ENCODE measurements around the gene MALL. TPM values are rescaled to one million over a fixed set of nuclear protein-coding genes. Genes with fewer than 3 reads are reported as not detected.
A peak's percentile ranks its signal among the peaks of the same experiment; 100 is the strongest.
"Not testable (repeated sequence)": the region's sequence is repeated elsewhere in the genome, so short reads cannot be mapped to it uniquely, and the experiment has no call there.

The MALL gene
- polyA plus RNA-seq, 3 donors: 13.4 to 13.6 (median 13.5) TPM

GRCh38 chr2:110101901-110102803, 13.5 kb downstream of the MALL start:
- no peak for DNase-seq (ENCODE audit: extremely low read depth in 1 of 11, low read depth in 9 of 11, low spot score in 4 of 11)

DNA sequence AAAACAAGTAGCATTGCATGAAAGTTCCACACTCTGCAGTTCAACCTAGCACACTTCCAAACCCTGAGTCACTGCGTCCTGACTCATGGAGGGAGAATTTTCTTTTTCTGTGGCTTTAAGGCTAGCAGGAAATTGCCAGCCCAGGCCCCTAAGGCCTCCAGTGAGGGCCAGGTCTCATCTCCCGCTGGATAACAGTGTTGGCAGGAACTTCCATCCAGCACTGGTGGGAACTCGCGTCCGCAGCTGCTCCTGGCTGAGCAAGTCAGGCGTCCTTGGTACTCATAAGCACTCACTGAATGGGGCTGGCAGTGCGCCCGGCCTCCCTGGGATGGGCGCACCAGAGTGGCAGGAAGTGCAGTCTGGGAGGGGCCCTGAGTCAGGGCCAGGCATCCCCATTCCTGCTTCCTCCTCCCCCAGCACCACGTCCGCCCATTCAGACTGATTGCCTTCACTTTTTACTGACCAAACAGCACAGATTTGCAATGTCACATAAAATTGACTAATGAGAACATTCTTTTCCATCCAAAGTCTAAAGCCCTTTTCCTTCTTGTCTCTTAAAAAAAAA, 14.3 kb downstream of the MALL start:
- DNase-seq (ENCODE audit: extremely low read depth in 1 of 11, low read depth in 9 of 11, low spot score in 4 of 11): peak in 8 of 11 donors; percentile 38 to 79 (median 64)

- not testable (repeated sequence) for DNase-seq (ENCODE audit: extremely low read depth in 1 of 11, low read depth in 9 of 11, low spot score in 4 of 11)
Observed at GRCh38 chr2:110100880-110101279, 14.7 kb downstream of the MALL start.

- DNase-seq (ENCODE audit: extremely low read depth in 1 of 11, low read depth in 9 of 11, low spot score in 4 of 11): no peak
Observed at GRCh38 chr2:110100480-110100879, 15.1 kb downstream of the MALL start.

DNA sequence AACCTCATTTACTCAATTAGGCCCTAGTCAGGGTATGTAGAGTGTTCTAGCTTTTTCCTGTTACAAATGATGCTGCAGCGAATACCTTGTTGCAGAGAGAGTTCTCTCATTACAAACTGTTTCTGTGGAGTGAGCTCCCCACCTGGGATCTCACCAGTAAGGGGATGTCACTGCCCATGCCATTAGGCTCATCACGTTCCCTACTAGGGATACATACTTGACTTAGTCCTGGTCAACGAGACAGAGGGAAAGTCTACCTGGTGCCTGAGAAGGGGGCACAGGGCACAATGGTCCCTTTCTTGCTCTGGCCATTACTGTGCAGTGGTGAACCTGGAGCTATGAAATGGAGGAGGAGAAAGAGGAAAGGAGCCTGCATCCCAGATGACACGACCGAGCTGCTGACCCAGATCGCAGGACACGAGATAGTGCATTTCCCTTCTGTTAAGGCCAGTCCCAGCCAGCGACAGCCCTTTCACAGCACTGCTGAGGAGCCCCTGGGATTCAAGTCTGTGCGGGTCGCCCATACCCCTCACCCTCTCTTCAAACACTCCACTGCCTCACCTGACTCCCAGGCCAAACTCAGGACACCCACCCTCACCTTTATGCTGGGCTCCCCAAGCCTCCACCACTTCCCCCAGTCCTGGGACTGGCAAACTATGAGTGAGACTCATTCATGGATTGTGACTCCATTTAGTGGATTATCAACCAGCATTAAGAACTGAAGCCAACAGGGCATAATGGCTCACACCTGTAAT, 16.0 kb downstream of the MALL start:
- no peak for DNase-seq (ENCODE audit: extremely low read depth in 1 of 11, low read depth in 9 of 11, low spot score in 4 of 11)

DNA sequence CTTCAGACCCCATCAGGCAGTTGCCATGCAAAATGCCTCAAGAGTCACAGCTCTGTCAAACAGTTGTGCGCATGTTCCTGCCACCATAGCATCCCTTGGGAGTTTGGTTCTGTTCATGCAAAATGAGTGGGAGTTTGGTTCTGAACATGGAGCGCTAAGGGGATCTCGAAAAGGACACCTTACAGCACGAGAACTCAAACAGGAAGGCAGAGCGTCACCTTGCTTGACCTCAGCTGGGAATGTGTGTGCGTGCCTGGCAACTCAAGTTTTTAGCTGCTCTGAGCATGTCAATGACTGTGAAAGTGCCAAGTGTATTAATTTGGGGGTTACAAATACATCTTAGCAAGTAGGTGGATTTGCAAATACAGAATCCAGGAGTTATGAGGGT, 16.6 kb downstream of the MALL start:
- DNase-seq (ENCODE audit: extremely low read depth in 1 of 11, low read depth in 9 of 11, low spot score in 4 of 11): no peak

DNA sequence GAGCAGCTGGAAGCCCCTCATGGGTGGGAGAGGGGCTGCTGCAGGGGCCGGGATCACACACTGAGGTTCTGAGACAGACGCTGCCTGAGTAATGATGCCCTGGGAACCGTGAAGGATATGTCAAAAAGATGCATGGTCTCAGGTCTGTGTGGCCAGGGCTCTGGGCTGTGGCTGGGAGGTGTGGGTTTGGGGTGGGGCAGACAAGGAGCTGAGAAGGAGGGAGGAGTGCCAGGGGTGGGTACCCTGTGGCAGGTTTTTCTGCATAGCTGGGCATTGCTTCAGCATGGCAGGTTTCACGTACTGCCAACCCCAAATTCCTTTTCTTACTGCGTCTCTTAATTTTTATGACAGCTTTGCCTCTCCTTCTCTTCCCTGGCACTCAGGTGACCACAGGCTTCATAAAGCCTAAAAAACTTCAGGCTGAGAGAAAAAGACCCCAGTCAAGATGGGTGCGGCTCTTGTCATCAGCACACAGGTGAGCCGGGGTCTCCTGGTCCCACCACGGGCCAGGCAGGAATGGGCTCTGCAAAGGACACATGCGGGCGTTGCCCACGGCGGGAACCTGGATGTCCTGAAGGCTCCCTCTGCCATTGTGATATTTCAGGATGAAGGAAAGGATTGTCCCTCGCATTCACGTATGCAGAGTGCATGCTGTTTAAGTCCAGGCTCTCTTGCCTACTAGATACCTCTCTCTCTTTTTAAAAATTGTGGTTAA, 18.0 kb downstream of the MALL start:
- DNase-seq (ENCODE audit: extremely low read depth in 1 of 11, low read depth in 9 of 11, low spot score in 4 of 11): no peak

DNA sequence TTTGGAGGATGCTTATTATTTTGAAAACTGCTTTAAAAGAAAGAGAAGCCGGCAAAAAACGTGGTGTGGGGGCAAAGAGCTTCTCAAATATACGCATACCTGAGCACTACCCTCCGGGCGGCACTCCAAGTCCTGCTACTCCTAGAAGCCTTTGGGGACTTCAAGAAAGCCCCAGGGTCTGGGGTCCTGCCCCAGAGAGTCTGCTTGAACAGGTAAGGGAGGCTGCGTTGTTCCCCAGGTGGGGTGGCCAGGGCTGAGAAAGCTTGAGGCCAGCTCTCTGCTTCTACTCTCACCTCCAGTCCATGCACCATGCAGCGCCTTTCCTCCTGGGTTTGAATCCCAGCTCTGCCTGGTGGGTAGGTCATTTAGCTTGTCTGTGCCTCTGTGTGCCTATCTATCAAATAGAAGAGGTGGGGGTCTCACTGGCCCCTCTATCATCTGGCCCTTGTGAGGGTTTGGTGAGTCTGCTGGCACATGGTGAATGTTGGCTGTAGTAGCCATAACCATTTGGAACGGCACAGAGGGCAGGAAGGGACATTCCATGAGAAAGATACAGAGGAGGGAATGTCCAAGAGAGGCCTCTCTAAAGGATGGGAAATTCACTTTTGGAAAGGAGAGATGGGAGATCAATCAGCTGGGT, 19.5 kb downstream of the MALL start:
- DNase-seq (ENCODE audit: extremely low read depth in 1 of 11, low read depth in 9 of 11, low spot score in 4 of 11): no peak

DNA sequence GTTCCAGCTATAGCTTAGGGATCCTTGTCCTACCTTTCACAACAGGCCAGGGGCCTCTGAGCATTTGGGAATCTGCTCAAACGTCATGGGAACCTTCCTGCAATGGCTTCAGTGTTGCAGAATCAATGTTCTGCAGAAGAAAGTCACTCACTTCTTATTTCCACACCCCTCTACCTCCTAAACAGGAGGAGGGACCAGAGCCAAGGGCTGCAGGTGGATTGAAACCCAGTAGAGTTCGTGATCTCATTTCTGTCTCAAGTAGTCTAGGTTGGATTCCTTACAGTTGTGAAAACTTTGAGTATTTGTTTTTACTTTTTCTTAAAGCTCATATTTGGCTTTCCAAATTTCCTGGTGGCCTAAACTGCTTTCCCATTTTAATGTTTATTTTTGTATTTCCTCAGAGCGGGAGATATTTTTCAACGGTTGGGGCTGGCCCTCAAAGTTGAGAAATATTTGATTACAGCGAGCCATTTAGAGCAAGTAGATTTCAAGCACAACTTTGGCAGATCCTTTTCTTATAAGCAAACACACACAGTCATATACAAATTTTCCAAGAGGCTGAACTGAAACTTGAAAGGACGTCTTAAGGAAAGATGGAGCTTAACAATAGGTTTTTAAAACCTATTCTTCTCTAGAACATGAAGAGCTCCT, 20.6 kb downstream of the MALL start:
- DNase-seq (ENCODE audit: extremely low read depth in 1 of 11, low read depth in 9 of 11, low spot score in 4 of 11): not testable (repeated sequence)

DNA sequence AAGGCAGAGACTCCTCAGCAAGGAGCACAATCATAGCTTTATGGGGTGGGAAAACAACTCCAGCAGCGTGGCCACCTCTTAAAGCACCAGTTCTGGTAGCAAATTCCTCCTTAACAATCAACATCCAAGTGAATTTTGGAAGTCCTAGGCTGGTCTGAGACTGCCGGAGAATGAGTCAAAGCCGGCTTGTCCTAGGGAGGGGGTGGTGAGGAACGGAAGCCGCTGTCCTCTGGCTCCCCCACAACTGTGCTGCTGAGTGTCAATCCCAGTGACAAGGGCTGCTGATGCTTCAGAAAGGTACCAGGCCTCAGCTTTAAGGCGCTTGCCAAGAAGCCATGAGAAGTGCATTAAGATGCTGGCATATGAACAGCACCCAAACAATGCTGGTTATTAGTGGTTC, 21.7 kb downstream of the MALL start:
- not testable (repeated sequence) for DNase-seq (ENCODE audit: extremely low read depth in 1 of 11, low read depth in 9 of 11, low spot score in 4 of 11)

DNA sequence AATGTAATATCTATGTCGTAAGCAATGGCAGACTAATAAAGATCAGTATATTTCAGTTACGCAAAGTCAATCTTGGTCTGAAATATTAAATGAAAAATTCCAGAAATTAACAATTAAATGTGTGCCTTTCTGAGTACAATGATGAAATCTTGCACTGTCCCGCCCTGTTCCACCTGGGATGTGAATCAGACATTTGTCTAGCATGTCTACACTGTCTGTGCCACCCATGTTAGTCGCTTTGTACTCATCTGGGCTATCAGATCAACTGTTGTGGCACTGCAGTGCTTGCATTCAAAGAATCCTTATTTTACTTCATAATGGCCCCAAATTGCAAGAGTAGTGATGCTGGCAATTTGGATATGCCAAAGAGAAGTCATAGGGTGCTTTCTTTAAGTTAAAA, 25.5 kb downstream of the MALL start:
- not testable (repeated sequence) for DNase-seq (ENCODE audit: extremely low read depth in 1 of 11, low read depth in 9 of 11, low spot score in 4 of 11)

DNA sequence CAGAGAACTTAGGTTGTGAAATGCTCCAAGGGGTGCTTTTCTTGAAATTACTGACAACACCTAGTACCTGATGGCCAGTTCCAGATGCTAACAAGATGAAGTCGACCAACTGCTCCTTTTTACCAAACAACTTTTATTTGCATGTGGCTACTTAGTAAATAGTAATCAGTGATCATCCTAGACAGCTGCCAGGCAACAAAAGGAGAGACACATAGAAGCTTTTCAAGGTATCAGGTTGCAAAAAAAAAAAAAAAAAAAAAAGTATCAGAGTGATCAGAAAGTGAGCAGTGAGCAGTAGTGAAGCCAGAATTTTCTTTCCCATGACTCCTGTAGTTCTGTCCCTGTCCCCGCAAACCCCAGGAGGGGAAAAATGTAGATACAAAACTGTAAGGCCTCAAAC, 31.9 kb downstream of the MALL start:
- DNase-seq (ENCODE audit: extremely low read depth in 1 of 11, low read depth in 9 of 11, low spot score in 4 of 11): not testable (repeated sequence)

- not testable (repeated sequence) for DNase-seq (ENCODE audit: extremely low read depth in 1 of 11, low read depth in 9 of 11, low spot score in 4 of 11)
Observed at GRCh38 chr2:110083162-110083561, 32.5 kb downstream of the MALL start.

DNA sequence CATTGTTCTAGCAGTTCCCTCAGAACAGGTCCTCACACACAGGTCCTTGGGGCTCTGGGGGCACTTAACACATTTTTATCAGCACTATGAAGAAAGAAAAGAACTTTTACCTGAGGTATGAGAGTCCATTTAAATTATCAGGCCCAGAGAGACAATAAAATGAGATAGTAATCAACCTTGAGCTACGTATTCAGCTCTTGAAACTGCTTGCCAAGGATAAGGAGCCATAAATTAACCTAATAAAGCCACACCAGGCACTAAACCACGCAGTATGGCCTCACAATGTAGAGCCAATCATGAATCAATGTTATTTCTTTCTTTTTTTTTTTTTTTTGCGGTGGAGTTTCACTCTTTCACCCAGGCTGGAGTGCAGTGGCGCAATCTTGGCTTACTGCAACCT, 37.5 kb downstream of the MALL start:
- DNase-seq (ENCODE audit: extremely low read depth in 1 of 11, low read depth in 9 of 11, low spot score in 4 of 11): not testable (repeated sequence)

GRCh38 chr2:110075896-110076295, 39.7 kb downstream of the MALL start:
- DNase-seq (ENCODE audit: extremely low read depth in 1 of 11, low read depth in 9 of 11, low spot score in 4 of 11): not testable (repeated sequence)

- DNase-seq (ENCODE audit: extremely low read depth in 1 of 11, low read depth in 9 of 11, low spot score in 4 of 11): not testable (repeated sequence)
Observed at GRCh38 chr2:110069869-110070268, 45.8 kb downstream of the MALL start.

DNA sequence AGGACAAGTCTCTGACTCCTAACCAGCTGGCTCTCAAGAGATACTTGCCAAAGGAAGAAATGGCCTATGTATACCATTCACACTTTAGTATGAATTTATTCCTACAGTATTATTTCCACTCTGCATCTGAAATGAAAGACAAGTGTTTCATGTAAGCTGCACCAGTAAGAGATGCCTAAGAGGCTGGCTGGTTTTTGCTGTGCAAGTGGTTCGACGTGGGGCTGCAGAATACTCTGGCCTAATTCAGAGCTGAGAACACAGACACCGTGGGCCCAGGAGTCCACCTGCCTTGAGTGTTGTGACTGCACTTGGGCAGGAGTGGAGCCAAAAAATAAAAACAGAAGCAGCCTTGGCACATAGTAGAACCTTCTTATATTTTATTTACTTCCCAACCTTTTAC, 47.5 kb downstream of the MALL start:
- not testable (repeated sequence) for DNase-seq (ENCODE audit: extremely low read depth in 1 of 11, low read depth in 9 of 11, low spot score in 4 of 11)

GRCh38 chr2:110062332-110062731, 53.3 kb downstream of the MALL start:
- not testable (repeated sequence) for DNase-seq (ENCODE audit: extremely low read depth in 1 of 11, low read depth in 9 of 11, low spot score in 4 of 11)
